ENCODE data around the gene PDZRN4.

Gene PDZRN4

DNA sequence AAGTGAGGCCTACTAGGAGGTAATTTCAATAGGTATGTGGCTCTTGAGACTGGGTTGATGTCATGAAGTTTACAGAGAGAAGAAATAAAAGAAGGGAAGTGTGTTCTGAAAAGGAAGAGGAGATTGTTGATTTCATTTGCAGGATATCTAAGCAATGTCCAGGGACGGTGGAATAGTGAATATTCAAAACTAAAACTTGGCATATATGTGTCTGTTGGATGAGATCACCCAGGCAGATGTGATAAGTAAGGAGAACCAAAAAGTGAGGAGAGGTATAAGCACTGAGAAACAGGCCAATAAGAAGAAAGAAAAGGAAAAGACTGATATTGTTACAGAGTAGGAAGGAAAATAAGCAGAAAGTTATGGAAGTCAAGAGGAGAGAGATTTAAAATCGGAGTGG, 255.6 kb downstream of the PDZRN4 start:
- in situ Hi-C loops (cut with MboI; ENCODE audit: low sequenced_read_pairs): no loop called here

DNA sequence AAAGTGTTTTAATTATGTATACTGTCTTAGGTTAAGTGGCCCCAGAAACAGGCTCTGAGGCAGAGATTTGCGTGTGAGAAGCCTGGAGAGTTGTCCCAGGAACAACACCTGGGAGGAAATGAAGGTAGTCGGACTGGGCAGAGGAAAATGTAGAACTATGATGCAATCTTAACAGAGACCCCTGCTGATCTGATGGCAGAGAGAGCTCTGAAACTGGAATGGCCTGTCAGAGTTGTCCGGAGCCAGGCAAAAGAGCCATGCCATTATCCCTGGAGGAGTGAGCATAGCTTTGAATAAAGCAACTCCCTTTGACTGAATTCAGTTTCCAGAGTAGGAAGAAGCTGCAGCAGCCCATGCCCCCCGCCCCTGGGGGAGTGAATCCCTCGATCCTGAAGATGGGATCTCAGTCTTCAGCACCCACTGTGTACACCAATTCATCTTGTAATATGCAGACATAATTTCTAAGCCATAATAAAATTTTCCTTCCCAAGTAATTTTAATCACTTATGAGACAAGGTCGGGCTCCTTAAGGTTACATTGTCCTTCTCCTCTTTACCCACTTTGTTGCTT, 264.8 kb downstream of the PDZRN4 start:
- in situ Hi-C loops (cut with MboI; ENCODE audit: low sequenced_read_pairs): no loop called here

DNA sequence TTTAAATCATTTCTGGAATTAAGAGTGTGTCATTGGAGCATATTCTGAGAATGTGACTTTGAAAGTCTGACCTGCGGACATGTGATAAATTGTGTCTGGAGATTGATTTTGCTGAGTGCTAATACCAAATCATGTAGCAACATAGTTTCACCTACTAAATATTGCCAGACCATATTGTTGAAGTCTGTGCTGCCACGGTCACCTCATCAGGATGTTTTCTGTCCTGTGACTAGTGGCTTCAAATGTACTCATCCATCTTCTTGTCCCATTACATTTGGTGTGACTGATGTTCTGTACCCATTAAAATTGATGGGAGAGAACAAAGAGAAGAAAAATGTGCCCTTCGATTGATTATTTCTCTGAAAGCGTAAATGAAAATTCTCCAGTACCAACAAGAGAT, 265.3 kb downstream of the PDZRN4 start:
- in situ Hi-C loops (cut with MboI; ENCODE audit: low sequenced_read_pairs): no loop called here

DNA sequence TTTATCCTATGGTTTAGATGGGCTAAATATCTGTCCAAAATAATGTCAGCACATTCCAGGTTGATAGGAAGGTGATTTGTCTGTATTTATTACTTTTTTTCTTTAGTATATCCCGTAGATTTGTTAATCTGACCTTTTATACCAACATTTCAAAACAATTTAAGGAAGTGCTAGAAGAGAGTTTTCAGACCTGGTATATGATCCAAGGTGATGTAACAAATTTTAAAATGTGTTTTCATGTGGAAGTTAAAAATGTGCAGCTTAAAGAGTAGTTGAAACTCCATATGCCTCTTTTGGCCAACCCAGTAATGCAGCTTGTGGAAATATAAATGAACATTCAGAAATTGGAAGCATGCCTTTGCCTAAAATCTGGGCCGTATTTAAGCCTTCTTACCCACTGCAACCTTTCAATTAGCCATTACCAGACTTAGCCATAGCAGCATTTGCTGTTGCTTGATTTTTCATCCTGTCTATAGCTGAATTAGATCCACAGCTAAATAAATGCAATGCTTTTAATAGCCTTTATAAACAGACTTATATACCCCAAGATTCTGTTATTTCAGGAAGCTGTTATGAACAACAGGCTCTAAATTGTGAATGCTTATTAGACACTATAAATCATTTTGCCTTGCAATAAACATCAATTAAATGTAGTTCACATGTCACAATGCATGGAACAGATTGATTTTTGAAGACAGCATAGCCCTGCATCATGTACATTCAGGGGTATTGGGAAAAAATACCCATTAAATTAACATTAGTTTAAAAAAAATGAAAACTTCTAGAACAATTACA, 271.2 kb downstream of the PDZRN4 start:
- in situ Hi-C loops (cut with MboI; ENCODE audit: low sequenced_read_pairs): no loop called here

- in situ Hi-C loops (cut with MboI; ENCODE audit: low sequenced_read_pairs): no loop called here
These were observed 271.7 kb downstream of the PDZRN4 start for GRCh38 chr12:41459906-41460214.

DNA sequence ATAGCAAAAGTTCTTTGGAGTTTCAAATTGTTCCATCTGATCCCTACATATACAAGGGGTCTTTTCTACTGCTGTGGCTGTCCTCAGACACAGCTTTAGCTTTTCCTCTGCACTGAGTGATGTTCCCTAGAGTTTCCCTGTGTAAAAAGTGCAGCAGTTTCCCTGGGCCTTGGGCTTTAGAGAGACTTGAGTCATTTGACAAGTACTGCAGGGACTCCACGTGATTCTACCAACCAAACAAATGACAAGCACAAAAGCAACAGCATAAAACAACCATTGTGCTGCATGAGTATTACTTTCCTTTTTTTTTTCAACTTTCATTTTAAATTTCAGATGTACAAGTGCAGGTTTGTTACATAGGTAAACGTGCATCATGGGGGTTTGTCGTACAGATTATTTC, 272.8 kb downstream of the PDZRN4 start:
- in situ Hi-C loops (cut with MboI; ENCODE audit: low sequenced_read_pairs): no loop called here

DNA sequence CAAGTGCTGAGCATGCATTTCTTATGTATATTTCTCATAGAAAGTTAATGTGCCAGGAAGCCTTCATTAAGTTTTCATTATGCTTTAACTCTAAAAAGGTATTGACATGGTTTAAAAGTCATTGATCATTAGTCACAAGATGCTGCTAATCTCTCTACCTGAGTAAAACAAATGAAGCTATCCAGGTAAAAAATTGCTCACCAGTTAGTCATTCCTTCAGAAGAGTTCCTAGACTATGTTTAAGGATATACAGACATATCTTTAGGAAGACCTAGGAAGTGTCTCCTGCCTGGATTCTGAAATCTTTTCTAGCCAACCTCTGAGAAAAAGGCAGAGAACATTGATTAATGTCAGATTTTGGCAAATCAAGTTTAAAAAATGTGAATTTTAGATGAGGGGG, 274.2 kb downstream of the PDZRN4 start:
- in situ Hi-C loops (cut with MboI; ENCODE audit: low sequenced_read_pairs): no loop called here

DNA sequence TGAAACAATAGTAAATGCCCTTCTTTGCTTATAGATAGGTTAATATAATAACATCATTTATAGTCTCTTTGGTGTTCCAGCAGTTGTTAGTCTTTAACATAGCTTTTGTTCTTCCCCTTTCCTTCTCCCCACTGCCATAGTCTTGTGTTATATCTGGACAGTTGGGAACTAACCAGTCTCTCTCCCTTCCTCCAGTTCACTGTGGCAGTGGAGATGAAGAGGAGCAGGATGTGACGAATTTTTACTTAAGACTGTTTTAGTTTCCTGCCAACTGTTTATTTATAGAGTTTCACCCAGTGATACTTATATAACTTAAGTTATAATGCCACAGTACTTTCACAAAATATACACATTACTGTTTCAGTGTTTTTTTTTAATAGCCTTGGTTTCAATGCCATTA, 277.4 kb downstream of the PDZRN4 start:
- in situ Hi-C loops (cut with MboI; ENCODE audit: low sequenced_read_pairs): no loop called here

- in situ Hi-C loops (cut with MboI; ENCODE audit: low sequenced_read_pairs): no loop called here
These were observed 278.2 kb downstream of the PDZRN4 start for GRCh38 chr12:41466300-41466699.

- in situ Hi-C loops (cut with MboI; ENCODE audit: low sequenced_read_pairs): no loop called here
These were observed 278.7 kb downstream of the PDZRN4 start for GRCh38 chr12:41466802-41467201.

- in situ Hi-C loops (cut with MboI; ENCODE audit: low sequenced_read_pairs): no loop called here
These were observed 279.6 kb downstream of the PDZRN4 start for GRCh38 chr12:41467591-41468325.

DNA sequence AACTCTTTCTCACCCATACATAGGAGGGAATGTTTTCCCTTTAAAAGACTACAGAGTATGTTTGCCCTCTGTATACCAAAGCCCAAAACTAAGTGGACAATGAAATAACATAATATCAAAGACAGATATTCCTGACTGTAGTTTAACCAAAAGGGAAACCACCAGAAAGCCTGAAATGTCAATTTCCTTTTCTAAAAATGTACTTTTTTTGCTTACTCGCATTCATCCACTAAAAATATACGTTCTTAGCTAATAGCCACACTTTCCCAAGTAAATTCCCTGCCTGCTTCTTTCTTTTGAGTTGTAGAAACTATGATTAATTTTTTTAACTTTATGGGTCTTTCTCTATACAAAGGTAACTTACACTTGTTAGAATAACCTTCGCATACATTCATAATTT, 280.2 kb downstream of the PDZRN4 start:
- in situ Hi-C loops (cut with MboI; ENCODE audit: low sequenced_read_pairs): no loop called here

GRCh38 chr12:41468756-41469155, 280.6 kb downstream of the PDZRN4 start:
- in situ Hi-C loops (cut with MboI; ENCODE audit: low sequenced_read_pairs): no loop called here

GRCh38 chr12:41473441-41473840, 285.3 kb downstream of the PDZRN4 start:
- in situ Hi-C loops (cut with MboI; ENCODE audit: low sequenced_read_pairs): no loop called here

- in situ Hi-C loops (cut with MboI; ENCODE audit: low sequenced_read_pairs): no loop called here
These were observed 285.9 kb downstream of the PDZRN4 start for GRCh38 chr12:41474001-41474400.

DNA sequence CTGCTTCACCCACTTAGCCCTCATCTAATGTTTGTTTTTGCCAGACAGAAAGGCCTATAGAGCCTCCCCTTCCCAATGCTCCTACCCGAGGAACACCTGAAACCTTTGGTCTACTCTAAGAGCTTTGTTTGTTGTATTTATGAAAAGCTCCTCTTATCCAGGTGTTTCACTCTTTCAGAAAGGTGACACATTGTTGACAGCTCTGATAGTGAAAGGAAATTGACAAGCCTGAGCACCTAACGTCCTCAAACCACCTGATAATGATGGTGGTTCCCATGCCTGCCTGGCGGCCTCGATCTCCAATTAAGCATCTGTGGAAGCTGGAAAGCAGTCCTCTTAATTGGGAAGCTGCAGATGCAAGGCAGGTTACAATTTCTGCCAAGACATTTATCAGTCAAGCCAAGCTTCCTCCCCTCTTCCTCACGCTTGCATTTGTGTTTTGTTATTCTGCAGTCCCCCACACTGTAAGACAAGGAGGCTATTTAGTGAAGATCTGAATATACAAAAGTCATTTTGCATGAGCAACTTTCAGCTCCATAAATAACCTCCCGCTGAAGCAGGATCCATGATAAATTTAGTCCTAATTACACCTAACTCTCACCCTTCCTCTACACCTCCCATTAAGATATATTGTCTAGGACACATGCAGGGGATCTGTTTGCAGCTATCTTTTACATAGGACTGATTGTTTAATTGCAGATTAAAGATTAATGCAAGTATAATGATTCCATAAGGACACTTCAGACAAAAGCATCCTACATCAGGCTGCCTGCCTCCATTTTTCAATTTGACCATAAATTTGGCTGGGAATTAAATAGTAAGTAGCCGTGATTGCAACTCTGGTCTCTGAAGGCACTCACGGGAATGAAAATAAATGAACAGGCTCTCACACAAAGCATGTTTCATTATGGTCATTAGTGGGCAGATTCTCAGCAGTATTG, 288.6 kb downstream of the PDZRN4 start:
- in situ Hi-C loops (cut with MboI; ENCODE audit: low sequenced_read_pairs): no loop called here

DNA sequence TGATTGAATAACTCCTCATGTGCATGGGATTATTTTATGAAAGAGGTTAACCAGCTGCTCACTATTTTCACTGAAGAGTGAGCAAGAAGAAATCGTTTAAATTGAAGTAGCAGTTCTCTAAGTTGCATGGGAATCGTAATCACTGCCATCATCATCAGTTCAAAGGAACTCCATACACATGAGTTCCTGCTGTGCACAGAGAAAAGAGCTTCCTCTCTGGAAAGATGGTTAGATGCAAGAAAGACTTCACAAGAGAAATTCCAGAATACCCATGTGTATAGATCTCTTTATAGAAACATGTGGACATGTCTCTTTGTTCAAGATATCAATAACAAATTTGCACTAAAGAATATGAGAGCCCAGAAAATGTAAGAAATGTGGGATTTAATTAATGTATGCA, 291.3 kb downstream of the PDZRN4 start:
- in situ Hi-C loops (cut with MboI; ENCODE audit: low sequenced_read_pairs): no loop called here

DNA sequence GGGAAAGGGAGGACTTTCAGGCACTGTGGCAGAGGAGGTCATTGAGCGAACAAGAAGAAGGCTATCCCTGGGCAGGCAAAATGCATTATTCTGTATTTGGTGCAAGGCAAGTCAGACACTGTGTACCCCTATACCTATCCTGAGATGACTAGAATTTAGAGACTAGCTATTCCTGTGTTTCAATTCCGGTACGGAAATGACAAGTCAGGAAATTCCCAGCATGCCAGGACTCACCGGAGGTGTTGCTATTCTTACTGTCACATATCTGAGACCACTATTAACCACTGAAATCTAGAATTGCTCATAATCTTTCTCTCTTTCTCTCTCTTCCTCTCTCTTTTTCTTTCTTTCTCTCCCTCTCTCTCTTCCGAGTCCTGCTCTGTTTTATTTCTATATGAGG, 297.1 kb downstream of the PDZRN4 start:
- in situ Hi-C loops (cut with MboI; ENCODE audit: low sequenced_read_pairs): no loop called here

- in situ Hi-C loops (cut with MboI; ENCODE audit: low sequenced_read_pairs): no loop called here
These were observed 298.6 kb downstream of the PDZRN4 start for GRCh38 chr12:41486718-41487117.

GRCh38 chr12:41496009-41496408, 307.9 kb downstream of the PDZRN4 start:
- in situ Hi-C loops (cut with MboI; ENCODE audit: low sequenced_read_pairs): no loop called here

GRCh38 chr12:41497409-41497808, 309.3 kb downstream of the PDZRN4 start:
- in situ Hi-C loops (cut with MboI; ENCODE audit: low sequenced_read_pairs): no loop called here

Measured in hTERT RPE-1 (cell line).